Inferior parietal cortex (tissue), 1 donor: ENCODE data around the gene CGB5.

Experiments used
- DNase-seq: peaks from one replicate; pipeline ENCODE4 v3.0.0-alpha.2; 2016; ENCODE audit errors: extremely low spot score

The CGB5 gene

DNA sequence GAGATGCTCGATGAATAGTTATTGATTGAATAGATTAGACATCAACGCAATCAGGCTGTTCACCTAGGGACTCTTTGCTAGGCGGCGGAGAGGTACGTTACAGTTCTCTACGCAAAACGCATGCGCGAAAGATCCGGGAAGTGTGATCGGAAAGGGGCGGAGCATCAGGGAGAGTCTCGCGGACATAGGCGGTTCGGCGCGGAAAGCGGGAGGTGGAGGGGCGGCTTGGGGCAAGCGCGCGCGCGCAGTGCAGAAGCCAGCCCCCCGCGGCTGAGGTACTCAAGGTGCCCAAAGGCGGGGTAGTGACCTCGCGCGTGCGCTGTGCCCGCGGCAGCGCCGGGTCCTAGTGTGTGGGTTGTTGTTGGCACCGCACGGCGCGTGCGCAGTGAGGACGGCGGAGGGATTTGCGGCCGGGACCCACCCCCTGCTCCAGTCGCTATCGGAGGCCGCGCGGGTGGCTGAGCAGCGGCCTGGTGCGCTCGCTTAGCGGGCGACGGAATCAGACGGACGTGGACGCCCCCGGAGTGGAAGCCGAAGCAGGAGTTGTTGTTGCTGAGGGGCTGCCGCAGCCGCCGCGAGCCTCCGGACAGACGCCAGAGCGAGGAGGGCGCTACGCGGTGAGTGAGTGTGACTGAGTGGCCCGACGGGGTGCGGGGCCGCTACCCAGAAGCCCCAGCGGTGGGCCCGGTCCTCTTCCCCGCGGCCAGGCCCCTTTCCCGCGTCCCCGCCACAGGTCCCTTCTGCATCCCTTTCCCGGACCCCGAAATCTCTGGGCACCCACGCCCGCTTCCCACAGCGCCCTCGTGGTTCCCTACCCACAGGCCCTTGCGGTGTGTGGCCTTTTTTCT lies 41.6 kb downstream of the CGB5 start, which contains the start of gene SNRNP70:
TSS of gene SNRNP70 (plus strand) at position 432 of the 848 bp plus-strand sequence. CDS start 964 bp downstream, outside the sequence.
- DNase-seq = peak; percentile 100

DNA sequence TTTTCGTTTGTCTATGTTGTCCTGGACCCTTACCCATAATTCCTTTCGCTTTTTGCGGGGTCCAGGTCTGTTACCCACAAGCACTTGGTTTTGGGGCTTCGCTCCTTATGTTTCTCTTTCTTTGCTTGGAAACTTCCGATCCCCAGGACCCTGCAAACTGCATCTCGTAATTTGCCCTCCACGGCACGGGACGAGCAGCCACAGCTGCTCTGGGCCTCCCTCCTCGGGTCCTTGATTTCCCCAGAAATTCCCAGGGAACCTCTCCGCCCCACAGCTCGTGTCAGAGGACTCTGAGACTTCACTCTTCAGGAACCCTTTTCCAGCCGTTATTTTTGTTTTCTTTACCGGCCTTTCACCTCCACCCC lies 42.2 kb downstream of the CGB5 start:
- DNase-seq = no peak

DNA sequence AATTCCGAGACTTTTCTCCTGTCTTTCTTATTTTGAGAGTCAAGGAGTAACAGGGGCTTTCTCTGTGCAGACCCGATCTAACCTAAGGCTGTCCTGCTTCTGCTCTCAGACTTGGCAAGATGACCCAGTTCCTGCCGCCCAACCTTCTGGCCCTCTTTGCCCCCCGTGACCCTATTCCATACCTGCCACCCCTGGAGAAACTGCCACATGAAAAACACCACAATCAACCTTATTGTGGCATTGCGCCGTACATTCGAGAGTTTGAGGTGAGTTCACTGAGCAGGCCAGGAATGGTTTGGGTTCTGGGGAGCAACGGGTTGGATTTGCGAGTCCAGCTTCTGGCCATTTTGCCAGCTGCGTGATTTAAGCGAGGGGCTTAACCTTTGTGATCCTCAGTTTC lies 42.6 kb downstream of the CGB5 start:
- no peak for DNase-seq

DNA sequence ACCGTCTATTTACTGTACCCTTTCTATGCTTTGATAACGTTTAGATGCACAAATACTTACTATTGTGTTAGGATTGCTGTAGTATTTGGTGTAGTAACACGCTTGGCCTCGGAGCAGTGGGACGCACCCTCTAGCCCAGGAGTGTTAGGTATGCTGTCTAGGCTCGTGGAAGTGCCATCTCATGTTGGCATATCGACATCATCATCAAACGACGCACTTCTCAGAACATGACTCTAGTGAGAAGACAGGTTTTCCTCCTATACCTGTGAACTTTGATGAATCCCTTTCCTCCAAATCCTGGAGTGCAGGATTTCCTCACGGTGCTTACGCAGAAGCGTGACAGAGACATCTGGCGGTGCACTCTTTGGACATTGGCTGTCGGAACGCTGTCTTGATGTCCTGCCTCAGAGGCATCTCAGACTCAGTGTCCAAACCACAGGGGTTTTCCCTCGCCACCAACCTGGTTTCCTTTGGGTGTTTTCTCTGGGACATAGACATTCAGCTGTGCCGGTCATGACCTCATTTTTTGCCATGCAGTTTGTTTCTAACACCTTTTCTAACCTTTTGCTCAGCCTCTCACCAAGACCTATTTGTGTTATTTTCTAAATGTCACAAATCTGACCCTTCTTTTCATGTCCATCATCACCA lies 47.9 kb downstream of the CGB5 start:
- no peak for DNase-seq

DNA sequence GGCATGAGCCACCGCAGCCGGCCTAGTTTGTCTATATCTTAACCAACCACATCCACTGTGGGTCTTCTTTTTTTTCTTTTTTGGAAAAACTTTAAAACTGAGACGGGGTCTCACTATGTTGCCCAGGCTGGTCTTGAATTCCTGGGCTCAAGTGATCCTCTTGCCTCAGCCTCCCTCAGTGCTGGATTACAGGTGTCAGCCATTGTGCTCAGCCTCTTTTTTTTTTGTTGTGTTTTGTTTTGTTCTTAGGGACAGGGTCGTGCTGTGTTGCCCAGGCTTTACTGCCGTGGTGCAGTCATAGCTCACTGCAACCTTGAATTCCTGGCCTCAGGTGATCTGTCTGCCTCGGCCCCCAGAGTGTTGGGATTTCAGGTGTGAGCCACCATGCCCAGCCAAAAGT lies 49.0 kb downstream of the CGB5 start:
- DNase-seq = no peak
